Spleen (tissue), 11 donors: ENCODE results near the gene DGKE. TPM values are rescaled to one million over a fixed set of nuclear protein-coding genes. Genes with fewer than 3 reads are reported as not detected.

ENCODE experiments used
- DNase-seq: peaks from one replicate; pipeline ENCODE4 v3.0.0-alpha.2; 2020
- H3K27ac ChIP-seq, 8 donors: fragments of 200-600 bp; sonication (generic) in 7 of 8; 1 replicate in 4 of 8; 2 replicates in 4 of 8; pipeline versions ENCODE4 v1.5.0 to v1.8.0; 2016 to 2021; ENCODE audit warnings: inconsistent platforms in 4 of 8, mild to moderate bottlenecking in 4 of 8, moderate library complexity in 1 of 8
- H3K27me3 ChIP-seq, 7 donors: fragments of 200-600 bp; sonication (generic) in 6 of 7; replicated peaks in 1 of 7; 1 replicate in 4 of 7; 2 replicates in 3 of 7; pipeline versions ENCODE4 v1.5.0 to v1.8.0; 2016 to 2021; ENCODE audit warnings: inconsistent platforms in 3 of 7, mild to moderate bottlenecking in 1 of 7
- H3K36me3 ChIP-seq, 6 donors: fragments of 200-600 bp; sonication (generic) in 5 of 6; 1 replicate in 4 of 6; 2 replicates in 2 of 6; pipeline versions ENCODE4 v1.5.0 to v1.8.0; 2016 to 2021; ENCODE audit warnings: inconsistent platforms in 2 of 6
- H3K4me1 ChIP-seq, 6 donors: fragments of 200-600 bp; sonication (generic) in 5 of 6; 1 replicate in 3 of 6; 2 replicates in 3 of 6; pipeline versions ENCODE4 v1.5.0 to v1.8.0; 2016 to 2021; ENCODE audit warnings: inconsistent platforms in 3 of 6
- H3K4me3 ChIP-seq, 8 donors: fragments of 200-600 bp; sonication (generic) in 7 of 8; 1 replicate in 4 of 8; 2 replicates in 4 of 8; pipeline versions ENCODE4 v1.5.0 to v1.8.0; 2016 to 2021; ENCODE audit warnings: inconsistent platforms in 4 of 8, mild to moderate bottlenecking in 4 of 8, moderate library complexity in 2 of 8
- H3K9me3 ChIP-seq, 8 donors: fragments of 200-600 bp; sonication (generic) in 7 of 8; 1 replicate in 4 of 8; 2 replicates in 4 of 8; pipeline versions ENCODE4 v1.5.0 to v1.8.0; 2016 to 2021; ENCODE audit warnings: inconsistent platforms in 4 of 8
- CTCF ChIP-seq, 11 experiments: fragments of 200-600 bp in 7 of 11; fragments of 450-650 bp in 4 of 11; sonication (generic) in 4 of 11; IDR thresholded peaks in 8 of 11; conservative IDR thresholded peaks in 3 of 11; 1 replicate in 7 of 11; 2 replicates in 4 of 11; pipeline versions ENCODE4 v1.4.0 to v1.8.0; 2016 to 2021; ENCODE audit warnings: antibody characterized with exemption in 11 of 11, inconsistent platforms in 4 of 11, mild to moderate bottlenecking in 1 of 11
- POLR2A ChIP-seq, 3 donors: fragments of 450-650 bp; IDR thresholded peaks; one replicate each; pipeline ENCODE4 v1.5.1; 2017; ENCODE audit warnings: antibody characterized with exemption in 3 of 3, mild to moderate bottlenecking in 1 of 3
- POLR2AphosphoS5 ChIP-seq, 3 donors: sonication (generic); formaldehyde crosslinking; IDR thresholded peaks; one replicate each; pipeline ENCODE4 v1.5.1; 2017; ENCODE audit warnings: antibody characterized with exemption in 3 of 3
- WGBS, 5 donors: extraction: QIAGEN DNeasy Blood & Tissue Kit in 3 of 5; methylation state at CpG; one replicate each; pipeline versions ENCODE4 v1.1.5 to v1.1.7; 2013 to 2018; 5-methylcytosine and 5-hydroxymethylcytosine counted together
- intact Hi-C: fragments of 100-400 bp; cut with DNase I; formaldehyde crosslinking; loops from one replicate; pipeline ENCODE4 v1.15.0; 2023; ENCODE audit warnings: low total_unique reads
- polyA plus RNA-seq, 3 donors: library from polyadenylated mRNA; stranded (reverse); fragments of 200-250 nt; gene quantifications; one replicate each; pipeline ENCODE4 v1.2.1, GENCODE V29; 2013
- total RNA-seq, 7 donors: library from RNA; depleted of rRNA in 3 of 7; stranded (reverse); fragments of >200 nt in 3 of 7; fragmentation: NEBNext Ultra II Directional in 4 of 7; extraction: Animal tissue kit (Norgen Biotek cat#: 25700) in 4 of 7; gene quantifications; one replicate each; pipeline versions ENCODE4 v1.1.0 to v1.2.1, GENCODE V29; 2016 to 2021
- donor health status: healthy with polysubstance abuse.
- donor health status: DM: no; HTN: no; CAD: no; lungs with moderate emphysema.
- donor health status: DM: no; HTN: no; CAD: no.
- donor health status: Bipolar disorder and iron deficiency.
- donor health status: healthy.
- donor health status: DM: no; HTN: no; CAD: no.
- donor health status: DM: yes; HTN: yes; CAD: no.

DGKE gene
- total and polyA plus RNA-seq, 10 donors, result 2.3 to 37.3 (median 22.2) TPM

- WGBS, 5 donors, result 88 to 97% (median 89%) methylated on average over 2 of the region's 2 CpGs
Measured at GRCh38 chr17:56823848-56824247, 10.1 kb upstream of the DGKE start.

DNA sequence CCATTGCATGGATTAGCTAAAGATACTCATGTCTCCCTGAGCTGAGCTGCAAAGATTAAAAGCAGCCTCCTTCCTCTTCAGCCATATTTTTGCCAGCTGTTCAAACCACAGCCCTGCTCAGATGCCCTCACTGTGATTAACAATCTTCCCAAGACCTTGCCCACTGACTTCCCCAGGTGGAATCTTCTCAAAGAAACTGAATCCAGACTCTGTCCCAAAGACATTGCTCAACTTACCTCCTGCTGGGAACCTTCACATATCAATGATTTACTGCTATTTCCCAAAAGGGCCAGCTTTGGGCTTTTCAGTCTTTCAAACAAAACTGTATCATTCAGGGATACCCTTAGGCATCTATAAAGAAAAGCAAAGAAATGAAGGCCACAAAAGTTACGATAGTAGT lies 9.4 kb upstream of the DGKE start:
- Histone ChIP-seq H3K27me3 (no peaks in the 10 kb centered on the region), H3K36me3 (peaks cover 0 to 11% (median 0%) of the 10 kb centered on the region in 6 donors), H3K4me1 (peaks cover 1 to 27% (median 10%) of the 10 kb centered on the region in 6 donors), H3K27ac (no peak overlapping the region), H3K4me3 (no peak overlapping the region), H3K9me3 (no peaks in the 10 kb centered on the region)
- WGBS, 5 donors, result 92 to 100% (median 96%) methylated on average over 1 of the region's 1 CpG
- DNase-seq, result no peak
- TF ChIP-seq CTCF (IDR thresholded peaks at IDR 0.05 in 8 of 11, conservative IDR thresholded peaks at IDR 0.05 in 3 of 11), result no peak
- intact Hi-C loops, result no loop called here

More at GRCh38 chr17:56823848-56824247, 10.1 kb upstream of the DGKE start:
- no peaks in the 10 kb centered on the region for H3K27me3 ChIP-seq
- TF ChIP-seq CTCF (IDR thresholded peaks at IDR 0.05 in 8 of 11, conservative IDR thresholded peaks at IDR 0.05 in 3 of 11) (no peak), POLR2AphosphoS5 (IDR thresholded peaks at IDR 0.05) (no peak), POLR2A (IDR thresholded peaks at IDR 0.05) (no peak)
- no peak for DNase-seq
- H3K4me1 ChIP-seq, result peaks cover 3 to 30% (median 13%) of the 10 kb centered on the region in 6 donors
- peaks cover 0 to 7% (median 0%) of the 10 kb centered on the region in 6 donors for H3K36me3 ChIP-seq
- H3K4me3 ChIP-seq, result no peak overlapping the region
- intact Hi-C loops, result no loop called here
- H3K9me3 ChIP-seq, result no peaks in the 10 kb centered on the region
- H3K27ac ChIP-seq, result peak overlapping the region in 2 of 8 donors; percentile 60 to 78

DNA sequence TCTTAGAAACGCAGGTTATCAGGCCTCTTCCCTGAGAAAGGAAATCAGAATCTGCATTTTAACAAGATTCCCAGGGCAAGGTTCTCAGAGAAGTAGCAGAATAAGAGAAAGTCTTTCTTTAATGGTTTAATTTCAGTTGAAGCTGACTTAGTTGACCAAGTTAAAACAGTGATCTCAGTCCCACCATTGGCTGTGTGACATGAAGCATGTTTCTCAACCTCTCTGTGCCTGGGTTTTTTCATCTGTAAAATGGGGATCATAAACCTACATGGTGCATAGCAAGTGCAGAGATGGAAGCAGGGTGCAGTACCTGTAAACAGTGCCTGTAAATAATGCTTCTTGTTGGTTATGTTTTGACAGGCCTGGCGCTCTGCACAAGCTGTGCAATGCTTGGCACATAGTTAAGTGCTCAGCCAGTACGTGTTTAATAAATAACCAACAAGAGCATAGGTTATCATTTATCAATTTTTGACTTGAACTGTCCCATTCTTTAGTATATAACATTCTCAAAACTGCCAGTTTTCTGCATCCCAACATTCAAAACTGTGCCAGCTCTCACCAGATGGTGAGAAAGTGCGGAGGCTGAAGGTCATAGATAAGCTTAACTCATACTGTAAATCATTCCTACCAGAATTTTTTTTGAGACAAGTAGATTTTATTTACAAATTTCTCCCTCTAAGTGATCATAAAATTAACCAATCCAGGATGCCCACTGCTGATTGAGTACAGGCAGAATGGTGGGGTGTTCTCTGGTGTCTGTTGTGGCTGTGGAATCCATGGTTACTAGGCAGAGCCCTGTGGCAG lies 7.1 kb upstream of the DGKE start:
- intact Hi-C loops, result no loop called here
- DNase-seq, result no peak
- peaks cover 0 to 29% (median 16%) of the 10 kb centered on the region in 6 donors for H3K4me1 ChIP-seq

More for the DNA sequence above, 7.1 kb upstream of the DGKE start:
- 77 to 91% (median 86%) methylated on average over 4 of the region's 4 CpGs for WGBS, 5 donors
- TF ChIP-seq POLR2A (IDR thresholded peaks at IDR 0.05), result no peak
- no peak for TF ChIP-seq POLR2AphosphoS5 (IDR thresholded peaks at IDR 0.05)
- TF ChIP-seq CTCF (IDR thresholded peaks at IDR 0.05 in 8 of 11, conservative IDR thresholded peaks at IDR 0.05 in 3 of 11), result no peak
- H3K36me3 ChIP-seq, result peaks cover 0 to 23% (median 0%) of the 10 kb centered on the region in 6 donors
- H3K27me3 ChIP-seq, result no peaks in the 10 kb centered on the region
- no peak overlapping the region for H3K4me3 ChIP-seq
- H3K9me3 ChIP-seq, result no peaks in the 10 kb centered on the region
- no peak overlapping the region for H3K27ac ChIP-seq
